NOMO-1 treated with DMSO at 0.1 percent for 48 hours (cell line): ENCODE results near the gene OAF.
"Not testable (repeated sequence)": the region's sequence is repeated elsewhere in the genome, so short reads cannot be mapped to it uniquely, and the experiment has no call there.

ENCODE experiments used
- DNase-seq: peaks from one replicate; lab custom pipeline; 2025; ENCODE audit not compliant: unreplicated experiment; lab: John Stamatoyannopoulos, UW

OAF gene

GRCh38 chr11:120239713-120240640 is 29.1 kb downstream of the OAF start, which contains the start of gene POU2F3:
Gene POU2F3, plus strand, starts transcription at chr11:120240140. Its CDS starts 204 bp downstream, at chr11:120240344.
- DNase-seq: no peak

GRCh38 chr11:120240866-120241265 is 30.0 kb downstream of the OAF start:
- DNase-seq: no peak

- no peak for DNase-seq
These were observed 30.4 kb downstream of the OAF start for GRCh38 chr11:120241277-120241676.

GRCh38 chr11:120243221-120243620 is 32.4 kb downstream of the OAF start:
- no peak for DNase-seq

- no peak for DNase-seq
These were observed 33.9 kb downstream of the OAF start for GRCh38 chr11:120244476-120245365.

- no peak for DNase-seq
These were observed 34.6 kb downstream of the OAF start for GRCh38 chr11:120245434-120245833.

GRCh38 chr11:120248551-120249278 is 37.9 kb downstream of the OAF start:
- peak; percentile 84 for DNase-seq

GRCh38 chr11:120249279-120250262 is 38.7 kb downstream of the OAF start:
- DNase-seq: peak; percentile 1

- DNase-seq: not testable (repeated sequence)
These were observed 42.5 kb downstream of the OAF start for GRCh38 chr11:120253377-120253776.

- no peak for DNase-seq
These were observed 44.1 kb downstream of the OAF start for GRCh38 chr11:120254788-120255518.

- no peak for DNase-seq
These were observed 44.7 kb downstream of the OAF start for GRCh38 chr11:120255519-120255866.

- no peak for DNase-seq
These were observed 45.3 kb downstream of the OAF start for GRCh38 chr11:120256178-120256577.

- DNase-seq: no peak
These were observed 45.9 kb downstream of the OAF start for GRCh38 chr11:120256779-120257178.

GRCh38 chr11:120257346-120257745 is 46.5 kb downstream of the OAF start:
- DNase-seq: no peak

- DNase-seq: no peak
These were observed 47.8 kb downstream of the OAF start for GRCh38 chr11:120258661-120259060.

- DNase-seq: no peak
These were observed 48.4 kb downstream of the OAF start for GRCh38 chr11:120259241-120259640.

GRCh38 chr11:120259988-120260565 is 49.2 kb downstream of the OAF start:
- DNase-seq: no peak

- no peak for DNase-seq
These were observed 49.8 kb downstream of the OAF start for GRCh38 chr11:120260616-120261015.

- DNase-seq: no peak
These were observed 50.5 kb downstream of the OAF start for GRCh38 chr11:120261321-120261720.
